HFF-Myc (cell line): ENCODE data around the gene ZNF41.
"Not testable (repeated sequence)": the region's sequence is repeated elsewhere in the genome, so short reads cannot be mapped to it uniquely, and the experiment has no call there.

ENCODE experiments used
- DNase-seq: peaks from one replicate; pipeline ENCODE4 v3.0.0-alpha.2; 2011; ENCODE audit warnings: low read depth; ENCODE audit errors: extremely low read depth
- H3K4me3 ChIP-seq: replicated peaks from 2 replicates; pipeline ENCODE4 v1.5.1; 2011; ENCODE audit warnings: low read depth, mild to moderate bottlenecking, control low read depth, low read length
- CTCF ChIP-seq: IDR thresholded peaks from 2 replicates; pipeline ENCODE4 v1.5.1; 2012; ENCODE audit warnings: mild to moderate bottlenecking, low read depth, low read length, control low read depth; ENCODE audit errors: missing control alignments

The ZNF41 gene

GRCh38 chrX:47515941-47516665 is 33.1 kb upstream of the ZNF41 start:
- no peak for TF ChIP-seq CTCF
- DNase-seq, result no peak
- no peak overlapping the region for H3K4me3 ChIP-seq

- no peak for DNase-seq
- H3K4me3 ChIP-seq, result no peak overlapping the region
- TF ChIP-seq CTCF, result no peak
Measured at GRCh38 chrX:47514533-47515235, 31.7 kb upstream of the ZNF41 start.

- H3K4me3 ChIP-seq, result peak overlapping the region; percentile 28
- not testable (repeated sequence) for DNase-seq
Measured at GRCh38 chrX:47513034-47513965, 30.3 kb upstream of the ZNF41 start.

- not testable (repeated sequence) for DNase-seq, H3K4me3 ChIP-seq
Measured at GRCh38 chrX:47512383-47512782, 29.4 kb upstream of the ZNF41 start.

GRCh38 chrX:47507153-47507867 is 24.3 kb upstream of the ZNF41 start:
- no peak for TF ChIP-seq CTCF
- no peak for DNase-seq

GRCh38 chrX:47503151-47503550 is 20.1 kb upstream of the ZNF41 start:
- TF ChIP-seq CTCF, result no peak
- H3K4me3 ChIP-seq, result no peak overlapping the region
- no peak for DNase-seq

More at GRCh38 chrX:47507153-47507867, 24.3 kb upstream of the ZNF41 start:
- H3K4me3 ChIP-seq, result no peak overlapping the region

GRCh38 chrX:47502316-47503125 is 19.5 kb upstream of the ZNF41 start:
- no peak for TF ChIP-seq CTCF
- no peak for DNase-seq
- H3K4me3 ChIP-seq, result no peak overlapping the region
